Astrocyte of the spinal cord (primary cell): Measurements from ENCODE around the gene ANGPT4.

ENCODE experiments used
- DNase-seq: peaks from one replicate; pipeline ENCODE4 v3.0.0; 2011; ENCODE audit warnings: low read depth, low spot score
- H3K4me3 ChIP-seq: 2 replicates; pipeline ENCODE4 v1.5.1; 2011; ENCODE audit warnings: low read depth, mild to moderate bottlenecking, low read length, moderate library complexity
- in situ Hi-C: cut with HindIII; loops from 2 replicates; pipeline ENCODE4 v1.10.0; 2017; ENCODE audit warnings: low sequenced_read_pairs
- TF ChIP-seq, protein P1 (sequence below): IDR thresholded peaks from 2 replicates; pipeline ENCODE4 v1.5.1; 2012; ENCODE audit warnings: low read depth, mild to moderate bottlenecking, low read length, inconsistent platforms

ANGPT4 gene

DNA sequence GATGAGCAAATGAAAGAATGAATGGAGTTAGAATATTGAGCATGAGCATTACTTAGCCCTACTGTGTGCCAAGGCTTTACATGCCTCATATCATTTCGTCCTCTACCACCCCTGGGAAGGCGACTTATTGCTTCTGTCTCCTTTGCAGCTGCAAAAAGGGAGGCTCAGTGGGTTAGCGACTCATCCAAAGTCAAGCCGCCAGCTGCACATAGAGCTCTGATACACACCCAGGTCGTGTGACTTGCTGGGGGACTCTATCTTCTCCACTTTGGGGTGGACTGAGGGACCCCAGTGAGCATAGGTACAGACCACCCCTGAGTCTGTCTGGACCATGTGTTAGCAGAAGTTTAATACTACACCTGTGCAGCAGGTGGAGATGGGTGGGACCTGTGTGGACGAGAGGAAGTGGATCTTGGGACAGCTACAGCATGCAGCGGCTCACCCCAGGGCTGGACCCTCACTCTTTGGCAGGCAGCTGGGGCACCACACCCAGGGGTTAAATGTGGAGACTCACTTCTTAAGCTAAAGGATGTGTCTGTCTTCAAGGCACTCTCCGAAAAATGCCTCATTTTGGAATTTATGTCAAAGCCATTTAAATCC, 36.2 kb upstream of the ANGPT4 start:
- in situ Hi-C loops: no loop called here
- H3K4me3 ChIP-seq: no peak overlapping the region
- TF ChIP-seq, protein P1, sequence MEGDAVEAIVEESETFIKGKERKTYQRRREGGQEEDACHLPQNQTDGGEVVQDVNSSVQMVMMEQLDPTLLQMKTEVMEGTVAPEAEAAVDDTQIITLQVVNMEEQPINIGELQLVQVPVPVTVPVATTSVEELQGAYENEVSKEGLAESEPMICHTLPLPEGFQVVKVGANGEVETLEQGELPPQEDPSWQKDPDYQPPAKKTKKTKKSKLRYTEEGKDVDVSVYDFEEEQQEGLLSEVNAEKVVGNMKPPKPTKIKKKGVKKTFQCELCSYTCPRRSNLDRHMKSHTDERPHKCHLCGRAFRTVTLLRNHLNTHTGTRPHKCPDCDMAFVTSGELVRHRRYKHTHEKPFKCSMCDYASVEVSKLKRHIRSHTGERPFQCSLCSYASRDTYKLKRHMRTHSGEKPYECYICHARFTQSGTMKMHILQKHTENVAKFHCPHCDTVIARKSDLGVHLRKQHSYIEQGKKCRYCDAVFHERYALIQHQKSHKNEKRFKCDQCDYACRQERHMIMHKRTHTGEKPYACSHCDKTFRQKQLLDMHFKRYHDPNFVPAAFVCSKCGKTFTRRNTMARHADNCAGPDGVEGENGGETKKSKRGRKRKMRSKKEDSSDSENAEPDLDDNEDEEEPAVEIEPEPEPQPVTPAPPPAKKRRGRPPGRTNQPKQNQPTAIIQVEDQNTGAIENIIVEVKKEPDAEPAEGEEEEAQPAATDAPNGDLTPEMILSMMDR: no peak
- no peak for DNase-seq

DNA sequence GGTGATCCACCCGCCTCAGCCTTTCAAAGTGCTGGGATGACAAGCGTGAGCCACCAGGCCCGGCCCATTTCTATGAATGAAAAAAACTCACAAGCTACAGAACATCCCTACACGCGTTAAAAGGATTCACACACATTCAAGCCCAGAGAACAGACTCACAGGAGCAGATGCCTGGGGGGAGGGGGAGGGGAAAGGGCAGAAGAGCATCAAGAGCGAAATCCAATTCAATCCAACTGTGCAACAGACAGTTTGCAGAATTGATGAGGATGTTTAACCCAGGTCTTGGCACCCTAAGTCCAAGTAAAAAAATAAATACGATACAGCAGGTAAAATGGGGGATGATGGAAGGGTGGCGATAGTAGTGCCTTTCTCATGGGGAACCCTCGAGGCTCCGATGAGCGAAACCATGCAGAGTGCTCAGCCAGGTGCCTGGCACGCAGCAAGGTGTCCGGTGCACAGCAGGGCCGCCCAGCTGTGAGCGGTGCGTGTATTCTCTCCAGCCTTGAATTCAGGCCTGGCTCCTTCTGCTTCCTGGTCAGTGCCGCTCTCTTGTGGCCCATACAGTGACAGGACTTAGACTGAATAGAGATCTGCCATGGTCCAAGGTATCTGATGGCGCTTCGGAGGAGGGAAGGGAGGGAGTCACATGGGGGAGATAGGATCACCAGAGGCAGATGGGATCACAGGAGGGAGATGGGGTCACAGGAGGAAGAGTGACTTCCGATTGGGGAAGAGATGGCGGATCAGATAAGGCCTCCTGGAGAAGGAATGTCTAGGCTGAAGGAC, 35.4 kb upstream of the ANGPT4 start:
- no peak overlapping the region for H3K4me3 ChIP-seq
- TF ChIP-seq, protein P1: no peak
- DNase-seq: no peak
- in situ Hi-C loops: no loop called here

DNA sequence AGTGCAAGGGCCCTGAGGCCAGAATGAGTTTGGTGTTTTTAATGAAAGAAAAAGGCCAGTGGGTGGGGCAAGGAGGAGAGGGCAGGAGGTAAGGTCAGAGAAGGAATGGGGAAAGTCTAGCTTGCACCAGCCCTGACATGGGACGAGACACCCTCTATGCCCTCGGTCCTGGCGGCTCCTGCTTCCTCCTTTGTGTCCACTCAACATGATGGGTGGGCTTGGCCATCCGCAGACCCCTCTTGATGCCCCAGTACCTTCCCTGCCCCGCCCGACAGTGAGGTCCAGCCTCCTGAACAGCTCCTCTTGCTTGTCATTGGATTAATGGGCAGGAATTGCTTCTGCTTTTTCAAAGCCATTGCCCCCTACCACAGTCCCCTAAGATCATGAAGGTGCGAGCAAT, 33.6 kb upstream of the ANGPT4 start:
- H3K4me3 ChIP-seq: no peak overlapping the region
- in situ Hi-C loops: no loop called here
- TF ChIP-seq, protein P1: no peak
- no peak for DNase-seq

DNA sequence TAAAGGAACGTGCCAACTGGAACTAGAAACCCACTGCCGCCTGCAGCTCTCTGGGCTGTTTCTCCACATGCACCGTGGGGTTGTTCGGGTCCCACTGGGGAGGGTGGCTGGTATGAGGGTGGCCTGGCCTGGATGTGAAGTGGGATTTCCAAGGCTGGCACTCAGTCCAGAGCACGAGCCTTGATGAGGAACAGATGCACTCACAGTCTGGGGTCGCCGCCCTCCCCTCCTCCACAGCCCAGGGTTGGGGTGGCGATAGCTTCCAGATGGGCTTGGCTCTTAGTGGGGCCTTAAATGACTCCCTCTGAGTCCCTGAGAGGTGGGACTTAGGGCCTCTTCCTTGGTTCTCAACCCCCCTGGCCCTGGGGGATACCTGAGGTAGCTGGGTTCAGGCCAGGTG, 30.7 kb upstream of the ANGPT4 start:
- TF ChIP-seq, protein P1: no peak
- in situ Hi-C loops: no loop called here
- no peak overlapping the region for H3K4me3 ChIP-seq
- no peak for DNase-seq

DNA sequence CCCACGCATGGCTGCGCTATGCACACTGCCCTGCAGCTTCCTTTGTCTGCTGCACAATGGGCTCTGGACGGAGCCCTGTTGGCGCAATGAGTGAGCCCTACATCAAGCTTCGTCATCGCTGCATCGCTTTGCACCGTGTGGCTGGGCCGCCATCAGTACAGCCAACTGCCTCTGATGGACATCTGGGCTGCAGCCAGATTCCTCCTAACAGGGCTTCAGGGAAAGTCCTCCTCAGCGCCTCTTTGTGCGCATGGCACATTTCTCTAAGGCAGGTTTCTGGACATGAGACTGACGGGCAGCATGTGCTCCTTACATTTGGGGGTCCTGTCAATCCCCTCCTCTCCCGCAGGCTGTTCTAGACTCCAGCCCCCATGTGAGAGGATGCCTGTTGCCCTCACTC, 29.7 kb upstream of the ANGPT4 start:
- DNase-seq: no peak
- H3K4me3 ChIP-seq: no peak overlapping the region
- in situ Hi-C loops: no loop called here
- TF ChIP-seq, protein P1: no peak

DNA sequence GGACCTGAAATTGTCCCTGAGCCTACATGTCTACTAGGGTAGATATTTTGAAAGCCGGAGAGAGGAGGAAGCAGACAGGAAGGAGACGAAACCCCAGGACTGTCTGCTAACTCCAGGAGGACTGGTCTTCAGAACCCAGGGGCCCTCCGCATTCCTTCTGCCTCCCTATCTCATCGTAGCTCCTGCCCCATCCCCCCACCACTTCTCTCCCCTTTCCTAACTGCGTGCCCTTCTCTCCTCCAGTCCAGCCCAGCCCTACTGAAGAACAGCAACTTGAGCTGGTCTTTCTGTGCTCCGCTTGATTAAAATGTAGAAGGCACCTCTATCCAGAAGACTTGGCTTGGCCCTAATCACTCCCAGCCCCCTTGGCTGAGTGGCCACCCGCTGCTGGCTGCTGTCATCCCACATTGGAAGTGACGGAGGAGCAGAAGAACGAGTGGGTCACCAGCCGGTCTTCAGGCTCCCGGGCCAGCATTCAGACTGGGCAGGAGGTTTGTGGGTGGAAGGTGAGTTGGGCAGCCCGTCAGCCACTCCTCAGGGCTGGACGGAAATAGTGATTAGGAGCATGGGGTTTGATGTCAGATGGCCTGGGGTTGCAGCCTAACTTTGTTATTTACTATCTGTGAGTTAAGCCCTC, 28.8 kb upstream of the ANGPT4 start:
- in situ Hi-C loops: no loop called here
- TF ChIP-seq, protein P1: no peak
- no peak overlapping the region for H3K4me3 ChIP-seq
- no peak for DNase-seq
